Heart left ventricle (tissue), 13 donors: Measurements from ENCODE around the gene RAD51B.

Source experiments
- CTCF ChIP-seq, 12 donors: fragments of 200-600 bp; sonication (generic) in 4 of 12; IDR thresholded peaks; one replicate each; pipeline versions ENCODE4 v1.5.0 to v1.8.0; 2018 to 2022; ENCODE audit warnings: antibody characterized with exemption in 12 of 12, mild to moderate bottlenecking in 5 of 12
- POLR2A ChIP-seq, 2 donors: fragments of 450-650 bp; IDR thresholded peaks; one replicate each; pipeline ENCODE4 v1.6.1; 2017; ENCODE audit warnings: antibody characterized with exemption in 2 of 2, mild to moderate bottlenecking in 2 of 2, moderate library complexity in 2 of 2
- donor health status: ischemic (EF 13 %, LVEDD 7.1; RV severe dilation, severe dysfunction).
- donor health status: DM: no; HTN: yes; CAD: no.
- donor health status: DM: no; HTN: no; CAD: no.
- donor health status: ischemic (EF 25% LVEDD 6.9; RV normal size, moderate dysfunction).
- donor health status: ischemic (EF 25% LVEDD 5.7; RV mildly dilated, moderate dysfunction).
- donor health status: ischemic (EF 35%, LVEDD 5.7; RV mildly dilated, moderate dysfunction).
- donor health status: nonischemic (EF 11% LVEDD 7.7; RV severe dilation, severe dysfunction).
- donor health status: DM: yes; HTN: yes; CAD: no.
- donor health status: PGD.
- donor health status: ischemic (EF 29% LVEDD 5.4; RV normal size, mild dysfunction).
- donor health status: nonischemic (EF 23%, LVEDD 6.1; RV moderate dilation, normal function).

- TF ChIP-seq CTCF (IDR thresholded peaks at IDR 0.05) (no peak), POLR2A (IDR thresholded peaks at IDR 0.05) (no peak)
These were observed 742.0 kb downstream of the RAD51B start for GRCh38 chr14:68561531-68562007.
